Panc1 (cell line): ENCODE results near the gene LHPP. TPM values are rescaled to one million over a fixed set of nuclear protein-coding genes. Genes with fewer than 3 reads are reported as not detected.

Experiments used
- ATAC-seq: fragments of 200-7000 bp; cut with Tn5 transposase; 2 replicates; pipeline ENCODE4 v1.9.1; 2020; ENCODE audit warnings: mild to moderate bottlenecking, moderate library complexity
- BruUV-seq: library from RNA; stranded (reverse); fragments of 400-500 nt; replicated peaks from 2 replicates; lab custom pipeline; 2021; lab: Mats Ljungman, UMichigan
- CTCF ChIA-PET: fragments of 300-600 bp; sonication (Branson Sonifier 250); formaldehyde crosslinking; loops from one replicate; lab custom pipeline; 2022; ENCODE audit warnings: antibody characterized with exemption; lab: Charles Lee
- POLR2A ChIA-PET: fragments of 300-600 bp; sonication (Branson Sonifier 250); formaldehyde crosslinking; loops from one replicate; lab custom pipeline; 2022; ENCODE audit warnings: antibody characterized with exemption; lab: Charles Lee
- DNase-seq: peaks from one replicate; pipeline ENCODE4 v3.0.0-alpha.2; 2010; ENCODE audit warnings: low read depth, low spot score
- H3K27ac ChIP-seq: 2 replicates; pipeline ENCODE4 v1.5.1; 2011; ENCODE audit warnings: mild to moderate bottlenecking, low read length, inconsistent platforms
- H3K27me3 ChIP-seq: fragments of 200-500 bp; sonication (Bioruptor generic); 2 replicates; pipeline ENCODE4 v1.6.0; 2014; ENCODE audit warnings: low read length, inconsistent platforms; ENCODE audit not compliant: control insufficient read depth, insufficient read depth
- H3K36me3 ChIP-seq: fragments of 200-500 bp; sonication (Bioruptor generic); 2 replicates; pipeline ENCODE4 v1.5.1; 2014; ENCODE audit warnings: inconsistent platforms, mild to moderate bottlenecking, low read length, moderate library complexity; ENCODE audit not compliant: control insufficient read depth, insufficient read depth
- H3K4me1 ChIP-seq: 2 replicates; pipeline ENCODE4 v1.5.1; 2011; ENCODE audit warnings: inconsistent platforms, mild to moderate bottlenecking, low read length, moderate library complexity; ENCODE audit not compliant: control insufficient read depth, insufficient read depth
- H3K4me3 ChIP-seq, 2 experiments: 2 replicates each; pipeline ENCODE4 v1.5.1; 2011 to 2012; ENCODE audit warnings: low read depth in 2 of 2, low read length in 2 of 2, mild to moderate bottlenecking in 2 of 2, inconsistent platforms in 1 of 2, moderate library complexity in 1 of 2
- H3K9me3 ChIP-seq: fragments of 200-500 bp; sonication (Bioruptor generic); 2 replicates; pipeline ENCODE4 v1.5.1; 2014; ENCODE audit warnings: low read depth, mild to moderate bottlenecking, inconsistent platforms, low read length, moderate library complexity; ENCODE audit not compliant: control insufficient read depth, insufficient read depth
- POLR2AphosphoS5 ChIP-seq: IDR thresholded peaks from 2 replicates; pipeline ENCODE4 v1.6.1; 2012; ENCODE audit warnings: mild to moderate bottlenecking, low read depth, low read length, moderate library complexity
- SIN3A ChIP-seq: IDR thresholded peaks from 2 replicates; pipeline ENCODE4 v1.6.1; 2012; ENCODE audit warnings: low read depth, mild to moderate bottlenecking, low read length, moderate library complexity, borderline replicate concordance; ENCODE audit not compliant: insufficient read depth
- TCF7L2 ChIP-seq: IDR thresholded peaks from 2 replicates; pipeline ENCODE4 v1.6.1; 2011; ENCODE audit warnings: mild to moderate bottlenecking, low read depth, low read length, inconsistent platforms
- in situ Hi-C: cut with HindIII; loops from 2 replicates; pipeline ENCODE4 v1.10.0; 2016; ENCODE audit warnings: low sequenced_read_pairs, low pct_unique_long_range_greater_than_20kb
- intact Hi-C: fragments of 100-400 bp; cut with micrococcal nuclease; formaldehyde crosslinking; loops from one replicate; pipeline ENCODE4 v1.10.0; 2022; ENCODE audit not compliant: unreplicated experiment
- total RNA-seq: library from RNA; stranded (reverse); gene quantifications from one replicate; pipeline ENCODE4 v1.2.1, GENCODE V29; 2021; ENCODE audit not compliant: unreplicated experiment
- TF ChIP-seq, protein P1 (sequence below): fragments of 450-650 bp; IDR thresholded peaks from 2 replicates; pipeline ENCODE4 v1.5.1; 2017; ENCODE audit warnings: mild to moderate bottlenecking
- TF ChIP-seq, protein P2 (sequence below), 2 experiments: IDR thresholded peaks; 2 replicates each; pipeline ENCODE4 v1.6.1; 2011 to 2012; ENCODE audit warnings: low read depth in 2 of 2, control low read depth in 1 of 2, low read length in 1 of 2, mild to moderate bottlenecking in 1 of 2, moderate library complexity in 1 of 2; ENCODE audit not compliant: insufficient read depth in 1 of 2

LHPP gene
- total RNA-seq, 1 experiment from 2014 or later, result 15.0 TPM

DNA sequence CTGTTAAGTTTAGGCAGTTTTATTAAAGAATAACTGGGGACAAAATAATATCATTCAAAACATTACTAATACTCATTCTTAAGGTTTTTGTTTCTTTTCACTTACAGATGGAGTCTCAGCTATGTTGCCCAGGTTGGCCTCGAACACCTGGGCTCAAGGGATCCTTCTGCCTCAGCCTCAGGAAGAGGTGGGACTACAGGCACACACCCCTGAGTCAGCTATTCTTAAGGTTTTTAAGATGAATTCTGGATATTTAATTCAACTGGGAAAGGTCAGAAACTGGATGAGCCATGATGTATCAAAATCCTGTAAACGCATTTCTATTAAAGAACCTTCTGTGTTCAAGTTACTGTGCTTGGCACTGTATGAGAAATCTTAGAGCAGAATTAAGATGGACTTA, 46.4 kb upstream of the LHPP start:
- intact Hi-C loops (no loop called here), in situ Hi-C loops (no loop called here)
- H3K27me3 ChIP-seq, result no peaks in the 10 kb centered on the region
- POLR2A ChIA-PET, result no interaction called here
- TF ChIP-seq POLR2AphosphoS5, result no peak
- TF ChIP-seq, protein P1, sequence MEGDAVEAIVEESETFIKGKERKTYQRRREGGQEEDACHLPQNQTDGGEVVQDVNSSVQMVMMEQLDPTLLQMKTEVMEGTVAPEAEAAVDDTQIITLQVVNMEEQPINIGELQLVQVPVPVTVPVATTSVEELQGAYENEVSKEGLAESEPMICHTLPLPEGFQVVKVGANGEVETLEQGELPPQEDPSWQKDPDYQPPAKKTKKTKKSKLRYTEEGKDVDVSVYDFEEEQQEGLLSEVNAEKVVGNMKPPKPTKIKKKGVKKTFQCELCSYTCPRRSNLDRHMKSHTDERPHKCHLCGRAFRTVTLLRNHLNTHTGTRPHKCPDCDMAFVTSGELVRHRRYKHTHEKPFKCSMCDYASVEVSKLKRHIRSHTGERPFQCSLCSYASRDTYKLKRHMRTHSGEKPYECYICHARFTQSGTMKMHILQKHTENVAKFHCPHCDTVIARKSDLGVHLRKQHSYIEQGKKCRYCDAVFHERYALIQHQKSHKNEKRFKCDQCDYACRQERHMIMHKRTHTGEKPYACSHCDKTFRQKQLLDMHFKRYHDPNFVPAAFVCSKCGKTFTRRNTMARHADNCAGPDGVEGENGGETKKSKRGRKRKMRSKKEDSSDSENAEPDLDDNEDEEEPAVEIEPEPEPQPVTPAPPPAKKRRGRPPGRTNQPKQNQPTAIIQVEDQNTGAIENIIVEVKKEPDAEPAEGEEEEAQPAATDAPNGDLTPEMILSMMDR, result no peak
- TF ChIP-seq, protein P2, sequence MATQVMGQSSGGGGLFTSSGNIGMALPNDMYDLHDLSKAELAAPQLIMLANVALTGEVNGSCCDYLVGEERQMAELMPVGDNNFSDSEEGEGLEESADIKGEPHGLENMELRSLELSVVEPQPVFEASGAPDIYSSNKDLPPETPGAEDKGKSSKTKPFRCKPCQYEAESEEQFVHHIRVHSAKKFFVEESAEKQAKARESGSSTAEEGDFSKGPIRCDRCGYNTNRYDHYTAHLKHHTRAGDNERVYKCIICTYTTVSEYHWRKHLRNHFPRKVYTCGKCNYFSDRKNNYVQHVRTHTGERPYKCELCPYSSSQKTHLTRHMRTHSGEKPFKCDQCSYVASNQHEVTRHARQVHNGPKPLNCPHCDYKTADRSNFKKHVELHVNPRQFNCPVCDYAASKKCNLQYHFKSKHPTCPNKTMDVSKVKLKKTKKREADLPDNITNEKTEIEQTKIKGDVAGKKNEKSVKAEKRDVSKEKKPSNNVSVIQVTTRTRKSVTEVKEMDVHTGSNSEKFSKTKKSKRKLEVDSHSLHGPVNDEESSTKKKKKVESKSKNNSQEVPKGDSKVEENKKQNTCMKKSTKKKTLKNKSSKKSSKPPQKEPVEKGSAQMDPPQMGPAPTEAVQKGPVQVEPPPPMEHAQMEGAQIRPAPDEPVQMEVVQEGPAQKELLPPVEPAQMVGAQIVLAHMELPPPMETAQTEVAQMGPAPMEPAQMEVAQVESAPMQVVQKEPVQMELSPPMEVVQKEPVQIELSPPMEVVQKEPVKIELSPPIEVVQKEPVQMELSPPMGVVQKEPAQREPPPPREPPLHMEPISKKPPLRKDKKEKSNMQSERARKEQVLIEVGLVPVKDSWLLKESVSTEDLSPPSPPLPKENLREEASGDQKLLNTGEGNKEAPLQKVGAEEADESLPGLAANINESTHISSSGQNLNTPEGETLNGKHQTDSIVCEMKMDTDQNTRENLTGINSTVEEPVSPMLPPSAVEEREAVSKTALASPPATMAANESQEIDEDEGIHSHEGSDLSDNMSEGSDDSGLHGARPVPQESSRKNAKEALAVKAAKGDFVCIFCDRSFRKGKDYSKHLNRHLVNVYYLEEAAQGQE (IDR thresholded peaks at IDR 0.05; ENCODE audit: insufficient read depth in 1 of 2, low read depth in 2 of 2, low read length in 1 of 2), result no peak
- no peak for TF ChIP-seq TCF7L2
- no peak for TF ChIP-seq SIN3A
- CTCF ChIA-PET, result no interaction called here
- no TSS peak for BruUV-seq
- peaks cover 23% of the 10 kb centered on the region for H3K4me1 ChIP-seq
- DNase-seq (no peak), ATAC-seq (no peak)
- H3K4me3 ChIP-seq, result no peak overlapping the region
- no peaks in the 10 kb centered on the region for H3K9me3 ChIP-seq
- H3K27ac ChIP-seq, result no peak overlapping the region
- no peaks in the 10 kb centered on the region for H3K36me3 ChIP-seq

DNA sequence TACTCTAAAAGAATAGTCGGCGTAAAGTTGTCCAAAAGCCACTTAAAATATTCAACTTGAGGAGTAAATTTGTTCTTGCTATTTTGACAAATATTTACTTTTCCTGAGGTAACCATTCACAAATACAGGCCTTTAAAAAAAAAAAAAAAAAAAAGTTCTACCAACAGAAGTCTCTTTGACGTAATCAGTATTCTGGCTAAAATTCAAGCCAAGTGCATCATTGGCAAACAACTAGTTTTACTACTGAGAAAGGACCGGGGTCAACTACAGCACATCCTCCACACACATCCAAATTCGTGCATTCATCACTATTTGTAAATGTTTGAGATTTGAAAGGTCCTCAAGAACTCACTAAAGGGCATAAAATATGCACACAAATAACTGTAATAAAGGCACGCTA, 44.9 kb upstream of the LHPP start:
- POLR2A ChIA-PET, result interaction anchor here (0.6 kb wide), 4 partner anchors 22 to 1872 kb away, joined by 3 to 14 read pairs (median 6); no protein-coding TSS in a partner anchor
- Histone ChIP-seq H3K9me3 (no peaks in the 10 kb centered on the region), H3K27me3 (no peaks in the 10 kb centered on the region), H3K27ac (no peak overlapping the region), H3K36me3 (no peaks in the 10 kb centered on the region), H3K4me3 (no peak overlapping the region; a peak in 1 of 4 replicates), H3K4me1 (peaks cover 23% of the 10 kb centered on the region)
- CTCF ChIA-PET, result interaction anchor here (0.6 kb wide), 1 partner anchor 209 kb away, joined by 3 read pairs; no protein-coding TSS in a partner anchor
- in situ Hi-C loops, result no loop called here
- DNase-seq, result no peak
- TF ChIP-seq, protein P2 (IDR thresholded peaks at IDR 0.05; ENCODE audit: insufficient read depth in 1 of 2, low read depth in 2 of 2, low read length in 1 of 2), result no peak
- no peak for TF ChIP-seq POLR2AphosphoS5
- no TSS peak for BruUV-seq
- intact Hi-C loops, result no loop called here
- ATAC-seq, result no peak
